ENCODE measurements around the gene HPSE2. TPM values are rescaled to one million over a fixed set of nuclear protein-coding genes. Genes with fewer than 3 reads are reported as not detected.

The HPSE2 gene
- total RNA-seq, 2 experiments from 2014 or later, result not detected

DNA sequence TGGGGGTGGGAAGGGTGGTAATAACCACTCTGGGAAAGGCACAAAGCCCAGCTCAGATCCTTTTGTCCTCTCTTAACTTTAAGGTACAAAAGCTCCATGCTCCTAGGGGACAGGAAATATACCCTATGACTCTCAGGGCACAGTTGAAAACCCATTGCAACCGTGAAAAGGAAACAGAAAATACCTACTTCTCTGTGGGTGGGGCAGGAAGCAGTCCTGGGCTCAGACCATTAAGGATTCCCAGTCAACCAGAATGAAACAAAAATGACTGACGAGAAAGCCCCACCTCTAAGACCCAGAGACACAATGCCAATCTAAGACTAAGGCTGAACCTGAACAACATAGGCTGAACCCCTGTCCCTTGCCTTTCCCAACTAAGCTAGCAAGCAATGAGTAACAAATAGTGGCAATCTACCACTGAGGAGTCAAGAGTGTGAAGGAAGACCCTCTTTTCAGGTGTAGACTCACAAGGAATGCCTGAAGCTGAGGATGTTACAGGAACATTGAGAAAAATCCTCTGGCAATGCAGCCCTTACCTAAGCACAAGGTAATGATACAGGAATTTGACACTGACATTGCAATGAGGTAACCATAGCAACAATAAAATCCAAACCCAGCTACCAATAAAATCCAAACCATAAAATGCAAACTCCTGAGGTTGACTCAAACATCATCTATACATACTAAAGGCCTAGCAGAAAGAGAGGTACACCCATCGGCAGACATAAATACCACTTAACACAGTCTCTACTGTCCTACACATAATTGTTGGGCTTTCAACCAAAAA, 380.1 kb downstream of the HPSE2 start:
- ATAC-seq (no peak), DNase-seq (no peak)
- no peaks in the 10 kb centered on the region for H3K4me1 Mint-ChIP-seq (ENCODE audit: low read depth)
- no peaks in the 10 kb centered on the region for H3K9me3 Mint-ChIP-seq (ENCODE audit: insufficient read depth)
- CTCF ChIA-PET, result no interaction called here
- H3K4me3 Mint-ChIP-seq, result no peak overlapping the region
- no peak overlapping the region for H3K27ac Mint-ChIP-seq
- POLR2A ChIA-PET, result no interaction called here
- no peaks in the 10 kb centered on the region for H3K36me3 Mint-ChIP-seq (ENCODE audit: low read depth)
- H3K27me3 Mint-ChIP-seq (ENCODE audit: low read depth), result no peaks in the 10 kb centered on the region

DNA sequence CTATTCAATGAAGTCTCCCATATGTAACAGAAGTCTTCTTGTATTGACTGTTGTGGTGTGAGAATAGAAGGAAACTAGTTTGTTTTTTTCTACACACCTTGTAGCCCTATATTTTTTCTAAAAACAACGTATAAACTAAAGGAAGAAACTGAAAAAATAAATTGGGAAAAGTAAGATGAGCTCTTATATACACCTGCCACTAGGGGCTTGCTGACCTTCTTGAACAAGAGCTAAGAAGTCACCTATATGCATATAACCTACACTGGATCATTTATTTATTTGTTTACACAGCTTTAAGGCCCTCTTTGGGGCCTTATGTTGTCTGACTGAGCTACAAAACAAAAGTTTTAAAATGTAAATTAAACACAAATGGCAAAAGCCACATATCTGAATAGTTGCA, 383.0 kb downstream of the HPSE2 start:
- H3K27me3 Mint-ChIP-seq (ENCODE audit: low read depth), result no peaks in the 10 kb centered on the region
- H3K27ac Mint-ChIP-seq, result no peak overlapping the region
- DNase-seq, result no peak
- POLR2A ChIA-PET, result no interaction called here
- CTCF ChIA-PET, result no interaction called here
- no peaks in the 10 kb centered on the region for H3K9me3 Mint-ChIP-seq (ENCODE audit: insufficient read depth)
- no peaks in the 10 kb centered on the region for H3K4me1 Mint-ChIP-seq (ENCODE audit: low read depth)
- ATAC-seq, result no peak
- H3K4me3 Mint-ChIP-seq, result no peak overlapping the region
- H3K36me3 Mint-ChIP-seq (ENCODE audit: low read depth), result no peaks in the 10 kb centered on the region

DNA sequence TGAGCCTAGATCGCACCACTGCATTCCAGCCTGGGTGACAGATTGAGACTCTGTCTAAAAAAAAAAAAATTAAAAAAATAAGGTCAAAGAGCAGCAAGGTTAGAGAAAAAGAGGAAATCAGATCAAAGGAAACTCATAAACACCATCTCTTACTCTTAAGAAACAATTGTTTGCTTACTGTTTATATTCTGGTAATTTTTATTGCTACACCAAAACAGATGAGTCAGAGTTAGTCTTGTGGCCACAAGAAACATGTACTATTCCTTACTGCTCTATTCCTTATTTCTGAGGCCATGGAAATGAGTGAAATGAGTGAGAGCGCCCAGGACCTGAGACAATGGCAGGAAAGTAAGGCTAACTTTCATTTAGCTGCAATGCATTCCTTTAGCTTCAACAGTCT, 387.3 kb downstream of the HPSE2 start:
- Mint-ChIP-seq H3K9me3 (ENCODE audit: insufficient read depth) (no peaks in the 10 kb centered on the region), H3K4me1 (ENCODE audit: low read depth) (no peaks in the 10 kb centered on the region), H3K36me3 (ENCODE audit: low read depth) (no peaks in the 10 kb centered on the region), H3K27me3 (ENCODE audit: low read depth) (no peaks in the 10 kb centered on the region), H3K4me3 (no peak overlapping the region), H3K27ac (no peak overlapping the region)
- CTCF ChIA-PET, result no interaction called here
- DNase-seq, result no peak
- ATAC-seq, result no peak
- POLR2A ChIA-PET, result no interaction called here

DNA sequence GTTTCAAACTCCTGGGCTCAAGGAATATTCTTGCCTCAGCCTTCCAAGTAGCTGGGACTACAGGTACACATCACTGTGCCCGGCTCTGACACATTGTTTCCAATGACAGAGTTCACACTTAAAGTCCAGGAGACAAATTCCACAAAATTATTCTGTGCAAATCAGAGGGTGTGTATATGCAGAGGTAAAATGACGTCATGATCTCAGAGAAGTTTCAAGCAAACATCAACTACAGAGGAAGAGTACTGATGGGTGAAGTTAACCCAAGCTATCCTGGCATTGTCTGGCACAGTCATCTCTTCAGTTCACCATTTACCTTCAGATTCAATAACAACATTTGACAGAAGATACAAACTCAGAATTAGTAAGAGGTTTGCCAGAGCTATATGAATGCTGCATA, 388.9 kb downstream of the HPSE2 start:
- no peaks in the 10 kb centered on the region for H3K27me3 Mint-ChIP-seq (ENCODE audit: low read depth)
- H3K4me3 Mint-ChIP-seq, result no peak overlapping the region
- no peak for DNase-seq
- ChIA-PET CTCF (no interaction called here), POLR2A (no interaction called here)
- no peaks in the 10 kb centered on the region for H3K4me1 Mint-ChIP-seq (ENCODE audit: low read depth)
- no peaks in the 10 kb centered on the region for H3K9me3 Mint-ChIP-seq (ENCODE audit: insufficient read depth)
- H3K27ac Mint-ChIP-seq, result no peak overlapping the region
- no peak for ATAC-seq
- H3K36me3 Mint-ChIP-seq (ENCODE audit: low read depth), result no peaks in the 10 kb centered on the region

DNA sequence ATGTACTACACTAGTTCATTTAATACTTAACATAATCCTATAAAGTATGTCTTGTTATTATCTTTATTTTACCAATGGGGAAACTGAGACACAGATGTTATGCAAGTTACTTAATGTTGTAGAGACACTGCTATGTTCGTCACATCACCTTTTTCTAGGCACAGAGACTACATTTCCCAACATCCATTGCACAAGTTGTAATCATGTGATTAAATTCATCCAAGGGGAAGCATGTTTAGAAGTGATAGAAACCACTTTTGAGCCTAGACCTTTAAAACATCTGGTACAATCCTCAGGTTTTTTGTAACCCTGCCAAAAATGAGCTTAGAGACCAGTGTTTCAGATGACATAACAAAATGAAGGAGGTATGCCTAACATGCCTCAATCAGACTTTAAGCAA, 402.1 kb downstream of the HPSE2 start:
- Mint-ChIP-seq H3K27me3 (ENCODE audit: low read depth) (no peaks in the 10 kb centered on the region), H3K36me3 (ENCODE audit: low read depth) (no peaks in the 10 kb centered on the region)

DNA sequence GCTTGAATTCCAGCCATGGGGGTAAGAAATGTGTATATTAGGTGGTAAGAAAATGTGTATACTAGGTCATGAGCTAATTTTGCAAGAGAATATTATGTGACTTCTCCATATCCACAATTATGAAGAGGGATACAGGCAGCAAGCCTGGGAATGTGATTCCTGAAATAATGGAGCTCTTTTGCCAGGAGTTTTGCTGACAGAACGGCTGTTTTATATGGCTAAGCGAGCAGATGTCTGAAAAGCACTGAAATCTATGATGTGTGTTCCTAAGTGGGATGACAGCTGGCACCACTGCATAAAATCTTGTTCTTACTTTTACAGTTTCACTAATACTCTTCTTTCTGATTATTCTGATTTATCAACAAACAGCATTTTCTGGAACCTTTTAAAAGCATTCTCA, 402.9 kb downstream of the HPSE2 start:
- ATAC-seq (no peak), DNase-seq (no peak)
- Mint-ChIP-seq H3K4me3 (no peak overlapping the region), H3K27me3 (ENCODE audit: low read depth) (no peaks in the 10 kb centered on the region), H3K36me3 (ENCODE audit: low read depth) (no peaks in the 10 kb centered on the region), H3K27ac (no peak overlapping the region), H3K4me1 (ENCODE audit: low read depth) (no peaks in the 10 kb centered on the region), H3K9me3 (ENCODE audit: insufficient read depth) (no peaks in the 10 kb centered on the region)
- POLR2A ChIA-PET, result no interaction called here
- CTCF ChIA-PET, result no interaction called here

More for the DNA sequence above, 402.1 kb downstream of the HPSE2 start:
- ChIA-PET POLR2A (no interaction called here), CTCF (no interaction called here)
- ATAC-seq (no peak), DNase-seq (no peak)
- Mint-ChIP-seq H3K9me3 (ENCODE audit: insufficient read depth) (no peaks in the 10 kb centered on the region), H3K4me3 (no peak overlapping the region), H3K4me1 (ENCODE audit: low read depth) (no peaks in the 10 kb centered on the region), H3K27ac (no peak overlapping the region)

DNA sequence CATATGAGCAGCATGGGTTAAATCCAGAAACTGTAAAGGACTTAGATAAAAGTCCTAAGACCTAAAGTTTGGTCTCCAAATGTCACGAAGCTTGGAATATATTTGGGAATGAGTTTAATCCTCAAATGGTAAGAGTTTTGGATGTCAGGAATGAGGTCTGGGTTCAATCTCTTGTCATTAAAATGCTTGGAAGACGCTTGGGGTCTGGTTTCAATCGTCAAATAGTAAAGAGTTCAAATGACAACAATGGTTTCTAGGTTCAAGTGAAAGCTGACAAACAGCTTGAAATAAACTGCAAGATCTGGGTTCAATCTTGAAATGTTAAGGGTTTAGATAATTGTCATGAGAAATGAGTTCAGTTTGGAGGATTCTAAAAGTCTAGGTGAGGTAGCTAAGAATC, 403.5 kb downstream of the HPSE2 start:
- POLR2A ChIA-PET, result no interaction called here
- no peak overlapping the region for H3K27ac Mint-ChIP-seq
- no peaks in the 10 kb centered on the region for H3K36me3 Mint-ChIP-seq (ENCODE audit: low read depth)
- CTCF ChIA-PET, result no interaction called here
- DNase-seq (no peak), ATAC-seq (no peak)
- H3K9me3 Mint-ChIP-seq (ENCODE audit: insufficient read depth), result no peaks in the 10 kb centered on the region
- no peak overlapping the region for H3K4me3 Mint-ChIP-seq
- H3K4me1 Mint-ChIP-seq (ENCODE audit: low read depth), result no peaks in the 10 kb centered on the region
- H3K27me3 Mint-ChIP-seq (ENCODE audit: low read depth), result no peaks in the 10 kb centered on the region

DNA sequence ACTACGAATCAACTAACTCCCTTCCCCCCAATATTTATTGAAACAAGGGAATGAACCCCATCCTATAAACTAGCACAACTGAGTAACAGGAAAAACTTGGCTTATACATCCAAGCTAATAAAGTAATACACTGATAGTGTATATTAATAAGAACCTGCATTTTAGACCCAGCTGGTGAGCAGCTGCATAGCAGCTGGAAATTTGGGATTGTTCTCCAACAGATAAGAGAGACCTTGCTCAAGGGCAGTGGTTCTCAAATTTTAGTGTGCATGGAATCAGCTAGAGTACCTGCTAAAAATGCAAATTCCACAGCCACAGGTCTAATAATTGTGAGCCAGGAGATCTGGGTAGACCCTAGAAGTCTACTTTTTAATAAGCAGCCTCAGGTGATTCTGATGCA, 404.3 kb downstream of the HPSE2 start:
- Mint-ChIP-seq H3K36me3 (ENCODE audit: low read depth) (no peaks in the 10 kb centered on the region), H3K9me3 (ENCODE audit: insufficient read depth) (no peaks in the 10 kb centered on the region), H3K4me3 (no peak overlapping the region), H3K4me1 (ENCODE audit: low read depth) (no peaks in the 10 kb centered on the region), H3K27ac (no peak overlapping the region), H3K27me3 (ENCODE audit: low read depth) (no peaks in the 10 kb centered on the region)
- CTCF ChIA-PET, result no interaction called here
- POLR2A ChIA-PET, result no interaction called here
- ATAC-seq, result no peak
- no peak for DNase-seq

DNA sequence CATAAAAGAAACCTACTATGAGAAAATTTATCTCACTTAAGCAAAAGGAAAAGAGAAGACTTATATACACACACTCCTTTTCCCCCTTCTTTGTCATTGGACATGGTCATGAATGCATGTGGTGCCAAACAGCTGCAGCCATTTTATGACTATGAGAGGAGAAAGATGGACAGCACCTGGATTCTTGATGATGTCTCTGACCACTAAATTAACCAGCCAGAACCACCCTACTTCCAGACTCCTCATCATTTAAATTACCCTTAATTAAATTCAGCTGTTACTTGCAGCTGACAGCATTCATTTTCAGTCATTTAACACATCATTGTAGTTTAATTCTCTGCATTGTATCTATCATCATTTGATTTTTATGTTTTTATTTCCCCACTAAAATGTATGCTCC, 409.9 kb downstream of the HPSE2 start:
- Mint-ChIP-seq H3K4me3 (no peak overlapping the region), H3K27me3 (ENCODE audit: low read depth) (no peaks in the 10 kb centered on the region), H3K4me1 (ENCODE audit: low read depth) (no peaks in the 10 kb centered on the region), H3K36me3 (ENCODE audit: low read depth) (no peaks in the 10 kb centered on the region), H3K9me3 (ENCODE audit: insufficient read depth) (no peaks in the 10 kb centered on the region), H3K27ac (no peak overlapping the region)
- ChIA-PET POLR2A (no interaction called here), CTCF (no interaction called here)
- DNase-seq (no peak), ATAC-seq (no peak)

DNA sequence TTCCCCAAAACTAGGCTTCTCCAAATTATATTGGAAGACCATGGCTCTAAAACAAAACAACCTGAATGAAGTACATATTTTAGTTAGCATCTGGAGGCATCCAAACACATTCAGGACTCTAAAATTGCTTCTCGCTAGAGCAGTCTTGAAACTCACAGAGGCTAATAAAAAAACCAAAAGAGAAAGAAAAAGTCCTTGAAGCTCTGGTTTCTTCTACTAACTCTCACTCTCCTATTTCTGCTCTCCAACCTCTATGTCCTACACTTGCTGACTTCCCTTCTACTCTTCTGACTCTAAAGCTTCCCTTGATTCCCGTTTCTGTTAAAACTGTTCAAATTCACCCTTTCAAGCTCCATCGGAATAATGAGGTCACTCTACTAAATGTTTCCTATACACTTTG, 418.3 kb downstream of the HPSE2 start:
- DNase-seq (no peak), ATAC-seq (no peak)
- H3K4me3 Mint-ChIP-seq, result no peak overlapping the region
- POLR2A ChIA-PET, result no interaction called here
- CTCF ChIA-PET, result no interaction called here
- no peaks in the 10 kb centered on the region for H3K27me3 Mint-ChIP-seq (ENCODE audit: low read depth)
- no peak overlapping the region for H3K27ac Mint-ChIP-seq
- no peaks in the 10 kb centered on the region for H3K36me3 Mint-ChIP-seq (ENCODE audit: low read depth)
- H3K9me3 Mint-ChIP-seq (ENCODE audit: insufficient read depth), result no peaks in the 10 kb centered on the region
- H3K4me1 Mint-ChIP-seq (ENCODE audit: low read depth), result no peaks in the 10 kb centered on the region

DNA sequence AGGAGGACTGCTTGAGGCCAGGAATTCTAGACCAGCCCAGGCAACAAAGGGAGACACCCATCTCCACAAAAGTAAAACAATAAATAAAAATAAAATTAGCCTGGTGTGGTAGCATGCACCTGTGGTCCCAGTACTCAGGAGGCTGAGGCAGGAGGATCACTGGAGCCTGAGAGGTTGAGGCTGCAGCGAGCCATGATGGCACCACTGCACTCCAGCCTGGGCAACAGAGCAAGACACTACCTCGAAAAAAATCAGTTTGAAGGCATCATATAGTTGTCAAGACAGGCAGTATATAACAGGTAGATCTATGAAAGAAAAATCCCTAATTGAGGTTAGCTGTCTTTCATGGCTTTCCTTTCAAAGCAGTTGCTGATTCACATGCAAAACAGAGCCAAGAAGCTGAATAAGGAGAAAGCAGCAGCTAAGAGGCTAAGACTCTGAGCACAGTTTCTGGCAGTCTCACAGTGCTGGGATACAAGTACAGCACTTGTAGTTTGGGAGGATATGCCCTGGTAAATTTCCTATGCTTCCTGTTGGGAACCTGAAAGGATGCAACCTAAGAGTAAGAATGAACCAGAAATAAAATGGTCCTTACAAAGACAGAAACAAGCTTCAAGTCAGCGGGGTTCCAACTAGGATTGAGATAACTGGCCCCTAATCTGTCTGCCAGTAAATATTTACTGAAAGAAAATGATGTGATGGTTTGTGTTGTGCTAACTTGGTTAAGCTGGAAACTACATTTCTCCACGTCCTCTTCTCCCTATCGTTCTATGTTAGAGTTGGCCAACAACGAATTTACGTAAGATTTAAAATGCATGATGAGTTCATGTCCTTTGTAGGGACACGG, 420.4 kb downstream of the HPSE2 start:
- H3K27ac Mint-ChIP-seq, result no peak overlapping the region
- ATAC-seq, result no peak
- no peak for DNase-seq
- H3K4me1 Mint-ChIP-seq (ENCODE audit: low read depth), result no peaks in the 10 kb centered on the region
- no peaks in the 10 kb centered on the region for H3K36me3 Mint-ChIP-seq (ENCODE audit: low read depth)
- no peaks in the 10 kb centered on the region for H3K9me3 Mint-ChIP-seq (ENCODE audit: insufficient read depth)
- H3K27me3 Mint-ChIP-seq (ENCODE audit: low read depth), result no peaks in the 10 kb centered on the region
- CTCF ChIA-PET, result no interaction called here
- POLR2A ChIA-PET, result no interaction called here
- no peak overlapping the region for H3K4me3 Mint-ChIP-seq

DNA sequence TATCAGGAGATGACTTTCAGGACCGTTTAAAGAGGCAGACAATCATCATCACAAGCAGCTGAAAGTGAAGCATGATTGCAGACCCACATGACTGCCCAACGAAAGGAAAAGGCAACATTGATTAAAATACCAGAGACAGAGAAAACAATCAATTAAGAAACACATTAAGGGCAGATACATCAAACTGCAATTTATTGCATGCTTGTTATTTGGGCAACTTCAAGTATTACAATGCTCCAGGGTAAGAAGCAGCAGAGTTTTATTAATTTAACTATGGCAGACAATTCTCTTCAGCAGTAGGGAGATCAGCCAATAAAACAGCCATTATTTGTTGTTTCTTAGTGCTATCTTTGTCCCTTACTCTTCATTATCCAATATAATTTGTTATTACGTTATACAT, 421.2 kb downstream of the HPSE2 start:
- no peaks in the 10 kb centered on the region for H3K27me3 Mint-ChIP-seq (ENCODE audit: low read depth)
- POLR2A ChIA-PET, result no interaction called here
- ATAC-seq, result no peak
- no peaks in the 10 kb centered on the region for H3K4me1 Mint-ChIP-seq (ENCODE audit: low read depth)
- CTCF ChIA-PET, result no interaction called here
- no peaks in the 10 kb centered on the region for H3K36me3 Mint-ChIP-seq (ENCODE audit: low read depth)
- no peaks in the 10 kb centered on the region for H3K9me3 Mint-ChIP-seq (ENCODE audit: insufficient read depth)
- no peak for DNase-seq
- no peak overlapping the region for H3K4me3 Mint-ChIP-seq
- H3K27ac Mint-ChIP-seq, result no peak overlapping the region

All from activated CD8-positive, alpha-beta T cell treated with anti-CD3 and anti-CD28 coated beads, Interleukin-2, amount 10 ng/mL, durations not matched to agents 7 days and 5 days (primary cell).